Neural progenitor cell (in vitro differentiated cells): ENCODE data around the gene CEP55. TPM values are rescaled to one million over a fixed set of nuclear protein-coding genes. Genes with fewer than 3 reads are reported as not detected.

Experiments
- DNase-seq: peaks from one replicate; pipeline ENCODE4 v3.0.0-alpha.2; 2016; ENCODE audit warnings: low spot score
- H2AFZ ChIP-seq: fragments of 200-600 bp; sonication (generic); replicated peaks from 2 replicates; pipeline ENCODE4 v1.6.1; 2016; ENCODE audit warnings: antibody characterized with exemption
- H3F3A ChIP-seq: fragments of 200-600 bp; sonication (generic); 2 replicates; pipeline ENCODE4 v1.6.1; 2016; ENCODE audit warnings: antibody characterized with exemption, low read depth
- H3K27ac ChIP-seq: fragments of 200-600 bp; sonication (generic); 2 replicates; pipeline ENCODE4 v1.5.1; 2016; ENCODE audit warnings: mild to moderate bottlenecking
- H3K27me3 ChIP-seq: fragments of 200-600 bp; sonication (generic); 2 replicates; pipeline ENCODE4 v1.6.1; 2016; ENCODE audit warnings: mild to moderate bottlenecking, moderate library complexity
- H3K36me3 ChIP-seq: fragments of 200-600 bp; sonication (generic); 2 replicates; pipeline ENCODE4 v1.5.1; 2016
- H3K4me1 ChIP-seq: fragments of 200-600 bp; sonication (generic); 2 replicates; pipeline ENCODE4 v1.6.1; 2016; ENCODE audit warnings: mixed run types
- H3K4me2 ChIP-seq: fragments of 200-600 bp; sonication (generic); 2 replicates; pipeline ENCODE4 v1.6.1; 2016
- H3K4me3 ChIP-seq: fragments of 200-600 bp; sonication (generic); 2 replicates; pipeline ENCODE4 v1.5.1; 2016
- H3K79me2 ChIP-seq: fragments of 200-600 bp; sonication (generic); 2 replicates; pipeline ENCODE4 v1.6.1; 2016; ENCODE audit warnings: low read depth
- H3K9ac ChIP-seq: fragments of 200-600 bp; sonication (generic); 2 replicates; pipeline ENCODE4 v1.6.1; 2016
- H3K9me3 ChIP-seq: fragments of 200-600 bp; sonication (generic); 2 replicates; pipeline ENCODE4 v1.5.1; 2016; ENCODE audit warnings: low read depth
- H4K20me1 ChIP-seq: fragments of 200-600 bp; sonication (generic); 2 replicates; pipeline ENCODE4 v1.6.1; 2016; ENCODE audit warnings: low read depth
- H3K27ac Mint-ChIP-seq: 3 replicates; pipeline ENCODE4 v1.8.0; 2021; ENCODE audit warnings: mixed read lengths
- H3K27me3 Mint-ChIP-seq: 2 replicates; pipeline ENCODE4 v1.8.0; 2022; ENCODE audit warnings: low read depth, mild to moderate bottlenecking, inconsistent platforms, moderate library complexity, mixed read lengths; ENCODE audit not compliant: insufficient read depth
- H3K36me3 Mint-ChIP-seq: 3 replicates; pipeline ENCODE4 v1.8.0; 2021; ENCODE audit warnings: mixed read lengths
- H3K4me1 Mint-ChIP-seq: 3 replicates; pipeline ENCODE4 v1.8.0; 2021; ENCODE audit warnings: mixed read lengths
- H3K4me3 Mint-ChIP-seq: 3 replicates; pipeline ENCODE4 v1.8.0; 2021; ENCODE audit warnings: mild to moderate bottlenecking, moderate library complexity, mixed read lengths
- H3K9me3 Mint-ChIP-seq: 3 replicates; pipeline ENCODE4 v1.8.0; 2020; ENCODE audit warnings: mixed read lengths
- EZH2 ChIP-seq: fragments of 200-600 bp; sonication (generic); IDR thresholded peaks from 2 replicates; pipeline ENCODE4 v1.6.1; 2017; ENCODE audit warnings: antibody characterized with exemption, mild to moderate bottlenecking, moderate library complexity
- EZH2phosphoT487 ChIP-seq: fragments of 200-600 bp; sonication (generic); IDR thresholded peaks from 2 replicates; pipeline ENCODE4 v1.6.1; 2017; ENCODE audit warnings: antibody characterized with exemption
- total RNA-seq: library from RNA; depleted of rRNA; stranded (reverse); fragments of >200 nt; gene quantifications from 2 replicates; pipeline ENCODE4 v1.2.3, GENCODE V29; 2015; ENCODE audit warnings: low replicate concordance
- TF ChIP-seq, protein P1 (sequence below): fragments of 200-600 bp; sonication (generic); IDR thresholded peaks from 2 replicates; pipeline ENCODE4 v1.5.1; 2017; ENCODE audit warnings: antibody characterized with exemption, mild to moderate bottlenecking

CEP55 gene
- total RNA-seq, 1 donor from 2014 or later = 57.7 TPM

DNA sequence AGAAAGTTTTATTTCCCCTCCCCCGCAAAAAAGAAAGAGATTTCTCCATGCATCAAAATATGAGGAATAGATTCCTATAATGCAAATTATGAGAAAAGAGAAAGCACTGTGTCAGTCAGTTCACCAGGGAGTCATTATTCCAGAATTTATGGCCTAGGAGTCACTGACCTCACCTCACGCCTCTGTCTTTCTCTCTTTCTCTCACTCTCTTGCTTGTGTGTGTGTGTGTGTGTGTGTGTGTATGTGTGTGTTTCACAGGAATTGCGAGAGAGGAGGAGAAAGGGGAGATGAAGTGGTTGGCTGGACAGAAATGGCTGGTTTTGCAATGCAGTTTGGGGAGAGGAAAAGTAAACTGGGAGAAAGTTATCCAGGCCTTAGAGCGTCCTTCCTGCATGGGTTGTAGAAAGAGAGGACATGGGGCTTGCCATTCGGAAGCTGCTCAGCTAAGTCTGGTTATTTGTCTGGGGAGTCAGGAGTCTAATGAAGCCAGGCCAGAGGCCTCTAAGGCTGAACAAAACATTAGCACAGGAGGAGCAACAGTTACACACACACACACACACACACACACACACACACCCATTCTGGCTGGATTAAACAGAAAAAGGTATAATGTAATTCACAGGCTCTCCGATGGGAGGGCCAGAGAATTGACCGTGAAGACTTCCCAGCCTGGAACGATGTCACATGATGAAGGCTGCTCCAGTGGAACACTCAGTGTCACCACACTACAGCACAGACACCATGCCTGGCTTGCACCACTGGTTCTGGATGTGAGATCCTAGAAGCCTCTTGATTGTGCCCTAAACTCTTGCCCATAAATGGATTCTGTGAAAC is 57.3 kb downstream of the CEP55 start:
- H3K27ac ChIP-seq = no peak overlapping the region
- no peaks in the 10 kb centered on the region for H3K79me2 ChIP-seq
- H3K4me1 ChIP-seq = peaks cover 4% of the 10 kb centered on the region
- H3F3A ChIP-seq = peaks cover 4% of the 10 kb centered on the region
- no peaks in the 10 kb centered on the region for H3K27me3 ChIP-seq
- TF ChIP-seq EZH2 = no peak
- TF ChIP-seq, protein P1, sequence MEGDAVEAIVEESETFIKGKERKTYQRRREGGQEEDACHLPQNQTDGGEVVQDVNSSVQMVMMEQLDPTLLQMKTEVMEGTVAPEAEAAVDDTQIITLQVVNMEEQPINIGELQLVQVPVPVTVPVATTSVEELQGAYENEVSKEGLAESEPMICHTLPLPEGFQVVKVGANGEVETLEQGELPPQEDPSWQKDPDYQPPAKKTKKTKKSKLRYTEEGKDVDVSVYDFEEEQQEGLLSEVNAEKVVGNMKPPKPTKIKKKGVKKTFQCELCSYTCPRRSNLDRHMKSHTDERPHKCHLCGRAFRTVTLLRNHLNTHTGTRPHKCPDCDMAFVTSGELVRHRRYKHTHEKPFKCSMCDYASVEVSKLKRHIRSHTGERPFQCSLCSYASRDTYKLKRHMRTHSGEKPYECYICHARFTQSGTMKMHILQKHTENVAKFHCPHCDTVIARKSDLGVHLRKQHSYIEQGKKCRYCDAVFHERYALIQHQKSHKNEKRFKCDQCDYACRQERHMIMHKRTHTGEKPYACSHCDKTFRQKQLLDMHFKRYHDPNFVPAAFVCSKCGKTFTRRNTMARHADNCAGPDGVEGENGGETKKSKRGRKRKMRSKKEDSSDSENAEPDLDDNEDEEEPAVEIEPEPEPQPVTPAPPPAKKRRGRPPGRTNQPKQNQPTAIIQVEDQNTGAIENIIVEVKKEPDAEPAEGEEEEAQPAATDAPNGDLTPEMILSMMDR = no peak
- no peak for TF ChIP-seq EZH2phosphoT487
- H3K9me3 ChIP-seq = no peaks in the 10 kb centered on the region
- H4K20me1 ChIP-seq = no peaks in the 10 kb centered on the region
- Mint-ChIP-seq H3K36me3 (no peaks in the 10 kb centered on the region), H3K4me1 (peaks cover 12% of the 10 kb centered on the region), H3K27me3 (peaks cover 3% of the 10 kb centered on the region), H3K9me3 (no peaks in the 10 kb centered on the region), H3K27ac (peak overlapping the region; percentile 78), H3K4me3 (no peak overlapping the region)
- no peak overlapping the region for H3K4me3 ChIP-seq
- peak overlapping the region; percentile 68 for H2AFZ ChIP-seq
- H3K4me2 ChIP-seq = no peak overlapping the region
- no peaks in the 10 kb centered on the region for H3K36me3 ChIP-seq
- DNase-seq = no peak
- H3K9ac ChIP-seq = no peak overlapping the region

DNA sequence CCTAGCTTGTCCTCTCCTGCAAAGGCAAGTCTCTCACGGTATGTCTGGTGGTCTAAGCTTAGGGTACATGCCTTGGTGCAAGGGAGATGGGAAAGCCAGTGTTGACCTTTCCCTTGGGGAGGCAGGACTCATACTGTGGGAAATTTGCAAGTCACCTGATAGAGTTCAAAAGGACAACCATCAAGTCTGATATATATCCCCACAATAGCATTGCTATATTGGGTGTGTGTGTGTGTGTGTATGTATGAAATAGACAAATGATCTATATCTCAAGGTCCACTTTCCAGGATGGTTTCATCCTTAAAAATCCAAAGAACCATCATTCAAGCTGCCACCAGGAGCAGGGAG is 57.9 kb downstream of the CEP55 start:
- H3K4me3 Mint-ChIP-seq = no peak overlapping the region
- TF ChIP-seq EZH2 = no peak
- TF ChIP-seq, protein P1 = no peak
- TF ChIP-seq EZH2phosphoT487 = no peak

DNA sequence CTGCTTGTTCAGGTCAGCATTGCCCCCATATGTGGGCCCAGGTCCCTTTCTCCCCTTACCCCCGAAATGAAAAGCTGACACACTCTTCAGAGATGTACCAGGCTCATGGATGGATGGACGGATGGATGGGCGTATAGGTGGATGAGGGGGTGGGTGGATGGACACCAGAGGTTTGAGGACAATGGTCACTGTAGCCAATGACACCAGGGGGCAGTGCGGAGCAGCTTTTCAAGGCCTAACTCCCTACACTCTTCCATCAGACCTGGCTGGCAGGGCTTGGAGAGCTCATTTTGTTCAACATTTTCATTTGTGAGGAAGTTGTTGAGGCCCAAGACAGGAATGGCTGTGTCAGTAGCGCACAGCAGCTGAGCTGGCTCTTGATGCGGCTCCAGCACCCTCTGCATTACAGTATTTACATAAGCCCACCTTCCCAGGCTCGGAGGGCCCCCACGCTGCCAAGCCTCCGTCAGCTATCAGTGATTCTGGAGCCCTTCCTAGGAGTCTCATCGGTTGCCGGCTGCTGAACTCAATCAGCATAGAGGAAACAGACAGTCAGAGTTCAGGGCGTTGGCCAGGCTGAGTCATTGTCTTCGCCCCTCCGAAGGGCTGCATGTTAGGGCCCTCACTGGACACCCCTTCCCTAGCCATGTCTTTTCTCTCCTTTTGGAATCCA is 58.5 kb downstream of the CEP55 start:
- no peak overlapping the region for H3K27ac ChIP-seq
- peaks cover 6% of the 10 kb centered on the region for H3K9me3 Mint-ChIP-seq
- H3K27me3 ChIP-seq = no peaks in the 10 kb centered on the region
- H3K4me1 ChIP-seq = peaks cover 4% of the 10 kb centered on the region
- peaks cover 3% of the 10 kb centered on the region for H3K36me3 Mint-ChIP-seq
- no peak for TF ChIP-seq EZH2phosphoT487
- no peak for TF ChIP-seq EZH2
- TF ChIP-seq, protein P1 = peak; percentile 83
- DNase-seq = peak; percentile 90
- H3K27ac Mint-ChIP-seq = no peak overlapping the region
- H4K20me1 ChIP-seq = no peaks in the 10 kb centered on the region
- H3K9me3 ChIP-seq = no peaks in the 10 kb centered on the region
- no peaks in the 10 kb centered on the region for H3K79me2 ChIP-seq
- H3K4me1 Mint-ChIP-seq = peaks cover 12% of the 10 kb centered on the region
- no peak overlapping the region for H3K9ac ChIP-seq
- H3F3A ChIP-seq = peaks cover 4% of the 10 kb centered on the region
- peak overlapping the region; percentile 99 for H2AFZ ChIP-seq
- no peak overlapping the region for H3K4me3 ChIP-seq
- peak overlapping the region; percentile 36 for H3K4me3 Mint-ChIP-seq
- no peak overlapping the region for H3K4me2 ChIP-seq
- no peaks in the 10 kb centered on the region for H3K36me3 ChIP-seq
- H3K27me3 Mint-ChIP-seq = peaks cover 3% of the 10 kb centered on the region

More for the DNA sequence above, 57.9 kb downstream of the CEP55 start:
- no peak for DNase-seq
- Histone ChIP-seq H3F3A (peaks cover 4% of the 10 kb centered on the region), H3K4me1 (peaks cover 4% of the 10 kb centered on the region), H3K27me3 (no peaks in the 10 kb centered on the region), H3K4me2 (no peak overlapping the region), H3K9me3 (no peaks in the 10 kb centered on the region), H3K9ac (no peak overlapping the region), H3K27ac (no peak overlapping the region), H3K36me3 (no peaks in the 10 kb centered on the region), H3K4me3 (no peak overlapping the region), H3K79me2 (no peaks in the 10 kb centered on the region), H2AFZ (no peak overlapping the region), H4K20me1 (no peaks in the 10 kb centered on the region)
- Mint-ChIP-seq H3K27me3 (peaks cover 3% of the 10 kb centered on the region), H3K9me3 (peaks cover under 1% of the 10 kb centered on the region), H3K27ac (peak overlapping the region; percentile 78), H3K36me3 (no peaks in the 10 kb centered on the region), H3K4me1 (peaks cover 12% of the 10 kb centered on the region)
